SK-N-MC (cell line): ENCODE measurements around the gene COMMD1.

ENCODE experiments used
- EZH2 ChIP-seq: fragments of 200-600 bp; sonication (generic); IDR thresholded peaks from one replicate; pipeline ENCODE4 v1.6.1; 2017; ENCODE audit warnings: antibody characterized with exemption
- POLR2AphosphoS5 ChIP-seq: IDR thresholded peaks from 2 replicates; pipeline ENCODE4 v1.6.1; 2012; ENCODE audit warnings: mild to moderate bottlenecking, low read depth, low read length, borderline replicate concordance

DNA sequence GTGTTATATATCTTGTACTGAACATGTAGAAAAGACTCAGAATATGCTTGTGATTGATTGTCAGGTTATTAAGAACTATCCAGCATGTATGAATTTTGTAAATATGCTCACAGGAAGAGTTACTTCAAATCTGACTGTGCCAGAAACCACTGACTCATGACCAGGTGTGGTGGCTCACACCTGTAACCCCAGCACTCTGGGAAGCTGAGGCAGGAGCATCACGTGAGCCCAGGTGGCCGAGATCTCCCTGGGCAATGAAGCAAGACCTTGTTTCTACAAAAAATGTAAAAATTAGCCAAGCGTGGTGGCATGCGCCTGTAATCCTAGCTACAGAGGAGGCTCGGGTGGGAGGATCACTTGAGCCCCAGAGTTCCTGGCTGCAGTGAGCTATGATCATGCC lies 126.6 kb downstream of the COMMD1 start:
- TF ChIP-seq EZH2 (no peak), POLR2AphosphoS5 (no peak)
